H1 (cell line): ENCODE data around the gene FBXO30. TPM values are rescaled to one million over a fixed set of nuclear protein-coding genes. Genes with fewer than 3 reads are reported as not detected.

Source experiments
- CTCF ChIA-PET: fragments of 300-600 bp; sonication (Branson Sonifier 250); formaldehyde crosslinking; loops from one replicate; lab custom pipeline; 2021; ENCODE audit not compliant: partially characterized antibody; lab: Charles Lee
- POLR2A ChIA-PET: fragments of 300-600 bp; sonication (Branson Sonifier 250); formaldehyde crosslinking; loops from one replicate; lab custom pipeline; 2021; ENCODE audit warnings: inconsistent platforms; ENCODE audit not compliant: partially characterized antibody; lab: Charles Lee
- DNase-seq, 2 experiments: peaks; one replicate each; pipeline versions ENCODE4 v3.0.0 to v3.0.0-alpha.2; 2010 to 2022; ENCODE audit warnings: low spot score in 2 of 2, low read depth in 1 of 2, mixed read lengths in 1 of 2
- FAIRE-seq: peaks from 2 replicates; lab custom pipeline; 2011; peaks lifted over from hg19 to GRCh38; lab: Jason Lieb, UNC
- H2AFZ ChIP-seq: 2 replicates; pipeline ENCODE4 v1.8.1; 2012; ENCODE audit warnings: low read length, inconsistent platforms
- H2AK5ac ChIP-seq: 2 replicates; pipeline ENCODE4 v1.6.1; 2013; ENCODE audit warnings: low read depth, low read length
- H2BK120ac ChIP-seq: replicated peaks from 2 replicates; pipeline ENCODE3; 2013; ENCODE audit warnings: low read depth, low read length, inconsistent platforms
- H2BK12ac ChIP-seq: 2 replicates; pipeline ENCODE4 v1.6.1; 2013; ENCODE audit warnings: low read depth, low read length
- H2BK15ac ChIP-seq: 2 replicates; pipeline ENCODE4 v1.6.1; 2013; ENCODE audit warnings: low read length
- H2BK20ac ChIP-seq: 2 replicates; pipeline ENCODE4 v1.6.1; 2013; ENCODE audit warnings: low read length
- H2BK5ac ChIP-seq: 2 replicates; pipeline ENCODE4 v1.6.1; 2013; ENCODE audit warnings: low read depth, low read length
- H3K14ac ChIP-seq: 2 replicates; pipeline ENCODE4 v1.6.1; 2013; ENCODE audit warnings: inconsistent platforms; ENCODE audit not compliant: insufficient read length
- H3K18ac ChIP-seq: 2 replicates; pipeline ENCODE4 v1.6.1; 2013; ENCODE audit warnings: low read length; ENCODE audit errors: extremely low read depth
- H3K23ac ChIP-seq: 2 replicates; pipeline ENCODE4 v1.6.1; 2013; ENCODE audit warnings: inconsistent platforms; ENCODE audit not compliant: insufficient read length
- H3K23me2 ChIP-seq: 2 replicates; pipeline ENCODE4 v1.6.1; 2013; ENCODE audit warnings: low read depth, low read length
- H3K27ac ChIP-seq: 2 replicates; pipeline ENCODE4 v1.6.1; 2011; ENCODE audit warnings: low read depth, low read length, inconsistent platforms
- H3K27me3 ChIP-seq, 4 experiments: replicated peaks in 1 of 4; 1 replicate in 1 of 4; 2 replicates in 3 of 4; pipeline versions ENCODE4 v1.6.1 to v1.8.1; 2011 to 2013; ENCODE audit warnings: low read length in 3 of 4, mild to moderate bottlenecking in 3 of 4, inconsistent platforms in 2 of 4, mixed read lengths in 2 of 4, moderate library complexity in 1 of 4; ENCODE audit not compliant: control insufficient read depth in 3 of 4, insufficient read depth in 3 of 4; ENCODE audit errors: extremely low read depth in 1 of 4
- H3K36me3 ChIP-seq, 4 experiments: 2 replicates each; pipeline versions ENCODE4 v1.6.1 to v1.8.1; 2011 to 2013; ENCODE audit warnings: mild to moderate bottlenecking in 4 of 4, low read length in 3 of 4, moderate library complexity in 2 of 4, control low read depth in 1 of 4, inconsistent platforms in 1 of 4; ENCODE audit not compliant: insufficient read depth in 4 of 4, control insufficient read depth in 2 of 4
- H3K4ac ChIP-seq: replicated peaks from 2 replicates; pipeline ENCODE3; 2013; ENCODE audit warnings: low read length, low read depth, mixed read lengths, inconsistent platforms; ENCODE audit not compliant: insufficient read length
- H3K4me1 ChIP-seq, 4 experiments: replicated peaks in 1 of 4; 1 replicate in 1 of 4; 2 replicates in 3 of 4; pipeline versions ENCODE4 v1.6.1 to v1.8.1; 2011 to 2013; ENCODE audit warnings: low read length in 3 of 4, inconsistent platforms in 2 of 4, mixed read lengths in 1 of 4; ENCODE audit not compliant: insufficient read depth in 4 of 4, control insufficient read depth in 3 of 4
- H3K4me2 ChIP-seq, 2 experiments: 2 replicates each; pipeline versions ENCODE4 v1.6.1 to v1.8.1; 2011 to 2013; ENCODE audit warnings: low read depth in 2 of 2, low read length in 2 of 2, control low read depth in 1 of 2, inconsistent platforms in 1 of 2, mild to moderate bottlenecking in 1 of 2; ENCODE audit not compliant: insufficient read depth in 1 of 2
- H3K4me3 ChIP-seq, 4 experiments: fragments of 200-600, 300-600 bp in 1 of 4; sonication (generic), shearing (Covaris generic), sonication (Bioruptor Twin) in 1 of 4; 2 replicates each; pipeline versions ENCODE4 v1.5.1 to v1.8.1; 2011 to 2016; ENCODE audit warnings: low read length in 4 of 4, low read depth in 3 of 4, control low read depth in 2 of 4, inconsistent platforms in 2 of 4, mild to moderate bottlenecking in 2 of 4, mixed read lengths in 1 of 4, moderate library complexity in 1 of 4; ENCODE audit not compliant: insufficient read depth in 2 of 4; ENCODE audit errors: extremely low read depth in 1 of 4
- H3K56ac ChIP-seq: replicated peaks from 2 replicates; pipeline ENCODE3; 2013; ENCODE audit warnings: low read depth, mild to moderate bottlenecking, mixed read lengths, low read length, inconsistent platforms; ENCODE audit not compliant: insufficient read length
- H3K79me1 ChIP-seq: 2 replicates; pipeline ENCODE4 v1.6.1; 2013; ENCODE audit warnings: low read depth, low read length, control low read depth
- H3K79me2 ChIP-seq, 2 experiments: 2 replicates each; pipeline versions ENCODE4 v1.6.1 to v1.8.1; 2012 to 2013; ENCODE audit warnings: low read length in 2 of 2, mild to moderate bottlenecking in 2 of 2, inconsistent platforms in 1 of 2; ENCODE audit not compliant: insufficient read depth in 2 of 2, control insufficient read depth in 1 of 2
- H3K9ac ChIP-seq, 4 experiments: replicated peaks in 1 of 4; 1 replicate in 1 of 4; 2 replicates in 3 of 4; pipeline versions ENCODE4 v1.6.1 to v1.8.1; 2011 to 2013; ENCODE audit warnings: low read depth in 3 of 4, low read length in 3 of 4, control low read depth in 2 of 4, mild to moderate bottlenecking in 2 of 4, moderate library complexity in 2 of 4, inconsistent platforms in 1 of 4; ENCODE audit errors: extremely low read depth in 1 of 4
- H3K9me3 ChIP-seq, 2 experiments: 2 replicates each; pipeline versions ENCODE4 v1.6.1 to v1.8.1; 2012 to 2013; ENCODE audit warnings: mild to moderate bottlenecking in 2 of 2, moderate library complexity in 2 of 2, control low read depth in 1 of 2, inconsistent platforms in 1 of 2, low read depth in 1 of 2, low read length in 1 of 2, mixed read lengths in 1 of 2; ENCODE audit not compliant: insufficient read depth in 2 of 2
- H4K20me1 ChIP-seq, 2 experiments: replicated peaks in 1 of 2; 2 replicates each; pipeline versions ENCODE3 to v1.8.1; 2011 to 2013; ENCODE audit warnings: inconsistent platforms in 2 of 2, low read length in 2 of 2, mild to moderate bottlenecking in 1 of 2; ENCODE audit not compliant: insufficient read depth in 2 of 2, control insufficient read depth in 1 of 2
- H4K5ac ChIP-seq: 2 replicates; pipeline ENCODE4 v1.6.1; 2013; ENCODE audit warnings: low read length, low read depth, mixed read lengths, inconsistent platforms; ENCODE audit not compliant: insufficient read length
- H4K8ac ChIP-seq: 2 replicates; pipeline ENCODE4 v1.8.0; 2013; ENCODE audit warnings: mild to moderate bottlenecking, moderate library complexity, low read length, inconsistent platforms; ENCODE audit not compliant: insufficient read depth; ENCODE audit errors: extremely low read depth
- H4K91ac ChIP-seq: replicated peaks from 2 replicates; pipeline ENCODE3; 2013; ENCODE audit warnings: low read length, mixed read lengths, inconsistent platforms; ENCODE audit not compliant: insufficient read length
- BCL11A ChIP-seq, 2 experiments: IDR thresholded peaks; one replicate each; pipeline ENCODE4 v1.6.1; 2011; ENCODE audit warnings: low read depth in 2 of 2, low read length in 2 of 2, mild to moderate bottlenecking in 2 of 2
- JUND ChIP-seq: IDR thresholded peaks from 2 replicates; pipeline ENCODE4 v1.6.1; 2011; ENCODE audit warnings: mild to moderate bottlenecking, improper control_type of control experiment, low read length
- KDM4A ChIP-seq: IDR thresholded peaks from one replicate; pipeline ENCODE4 v1.7.1; 2012; ENCODE audit warnings: low read depth, mild to moderate bottlenecking, moderate library complexity, low read length, inconsistent platforms; ENCODE audit not compliant: severe bottlenecking
- SIN3A ChIP-seq, 2 experiments: IDR thresholded peaks in 1 of 2; conservative IDR thresholded peaks in 1 of 2; 2 replicates each; pipeline ENCODE4 v1.6.1; 2011 to 2012; ENCODE audit warnings: low read length in 2 of 2, improper control_type of control experiment in 1 of 2, low read depth in 1 of 2, mild to moderate bottlenecking in 1 of 2
- WGBS, 2 experiments: shearing (Covaris generic) in 1 of 2; methylation state at CpG; one replicate each; pipeline versions ENCODE4 v1.1.6 to v1.1.7; 2013 to 2015; ENCODE audit warnings: low lambda C conversion rate in 2 of 2, mixed read lengths in 2 of 2, inconsistent platforms in 1 of 2, low coverage in 1 of 2, missing lambda C conversion rate in 1 of 2; ENCODE audit not compliant: insufficient replicate concordance in 2 of 2, insufficient coverage in 1 of 2, insufficient read length in 1 of 2; ENCODE audit errors: extremely low coverage in 1 of 2, missing lambda C conversion rate in 1 of 2; 5-methylcytosine and 5-hydroxymethylcytosine counted together
- long read RNA-seq, 2 experiments: library from RNA in 1 of 2; library from capped mRNA in 1 of 2; stranded (forward); transcript quantifications; one replicate each; pipeline ENCODE4 v2.0.0, GENCODE V29; 2021; ENCODE audit warnings: inconsistent platforms in 1 of 2
- polyA minus RNA-seq, 3 experiments: library from RNA; depleted of rRNA, polyadenylated mRNA; stranded (reverse); fragments of >200 nt; gene quantifications; 1 replicate in 2 of 3; 2 replicates in 1 of 3; pipeline ENCODE4 v1.2.3, GENCODE V29; 2011
- polyA plus RNA-seq, 7 experiments: library from polyadenylated mRNA; depleted of rRNA in 3 of 7; stranded (reverse) in 5 of 7; unstranded in 2 of 7; fragments of >200 nt in 5 of 7; fragments of 200-250 nt in 2 of 7; gene quantifications; 1 replicate in 5 of 7; 2 replicates in 1 of 7; 4 replicates in 1 of 7; pipeline versions ENCODE4 v1.2.1 to v1.2.3, GENCODE V29; 2011 to 2013; ENCODE audit warnings: missing spikeins in 2 of 7, mixed read lengths in 2 of 7
- total RNA-seq: library from RNA; stranded (reverse); fragmentation: NEBNext Ultra II Directional; extraction: Animal tissue kit (Norgen Biotek cat#: 25700); gene quantifications from 2 replicates; pipeline ENCODE4 v1.2.1, GENCODE V29; 2021

The FBXO30 gene, protein sequence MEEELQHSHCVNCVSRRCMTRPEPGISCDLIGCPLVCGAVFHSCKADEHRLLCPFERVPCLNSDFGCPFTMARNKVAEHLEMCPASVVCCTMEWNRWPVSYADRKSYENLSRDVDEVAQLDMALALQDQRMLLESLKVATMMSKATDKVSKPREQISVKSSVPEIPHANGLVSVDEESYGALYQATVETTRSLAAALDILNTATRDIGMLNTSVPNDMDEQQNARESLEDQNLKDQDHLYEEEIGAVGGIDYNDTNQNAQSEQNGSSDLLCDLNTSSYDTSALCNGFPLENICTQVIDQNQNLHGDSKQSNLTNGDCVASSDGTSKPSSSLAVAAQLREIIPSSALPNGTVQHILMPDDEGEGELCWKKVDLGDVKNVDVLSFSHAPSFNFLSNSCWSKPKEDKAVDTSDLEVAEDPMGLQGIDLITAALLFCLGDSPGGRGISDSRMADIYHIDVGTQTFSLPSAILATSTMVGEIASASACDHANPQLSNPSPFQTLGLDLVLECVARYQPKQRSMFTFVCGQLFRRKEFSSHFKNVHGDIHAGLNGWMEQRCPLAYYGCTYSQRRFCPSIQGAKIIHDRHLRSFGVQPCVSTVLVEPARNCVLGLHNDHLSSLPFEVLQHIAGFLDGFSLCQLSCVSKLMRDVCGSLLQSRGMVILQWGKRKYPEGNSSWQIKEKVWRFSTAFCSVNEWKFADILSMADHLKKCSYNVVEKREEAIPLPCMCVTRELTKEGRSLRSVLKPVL
- total RNA-seq (18.3 and 18.8 TPM in 2 replicates), polyA plus RNA-seq (2011; rRNA removed) (2.5 and 3.9 TPM in 2 replicates), polyA minus RNA-seq (2011; rRNA and poly(A)+ RNA removed) (15.5 and 18.2 TPM in 2 replicates)
- 5.1 TPM for polyA plus RNA-seq (2011; cell fraction: cytosol; rRNA removed)
- polyA plus RNA-seq (2011; cell fraction: nucleus; rRNA removed): 1.4 TPM
- 6.4 to 10.3 TPM (median 7.7 TPM) in 4 replicates for polyA plus RNA-seq (2012, experiment 1 of 2)
- 0.73 TPM for polyA plus RNA-seq (2012, experiment 2 of 2)
- polyA plus RNA-seq (2013, experiment 1 of 2): 6.5 TPM
- polyA plus RNA-seq (2013, experiment 2 of 2): 5.9 TPM
- 7.9 TPM for polyA minus RNA-seq (2011; cell fraction: cytosol; rRNA and poly(A)+ RNA removed)
- polyA minus RNA-seq (2011; cell fraction: nucleus; rRNA and poly(A)+ RNA removed): 17.4 TPM
- long read RNA-seq, experiment 1, full-length matches to known transcripts: 6 of 34 reads
- long read RNA-seq, experiment 1, partial matches to known transcripts: 10 of 34 reads
- long read RNA-seq, experiment 1, other reads (novel, unspliced or antisense): 18 of 34 reads
- long read RNA-seq, experiment 2, partial matches to known transcripts: 8 of 9 reads
- long read RNA-seq, experiment 2, other reads (novel, unspliced or antisense): 1 of 9 reads

DNA sequence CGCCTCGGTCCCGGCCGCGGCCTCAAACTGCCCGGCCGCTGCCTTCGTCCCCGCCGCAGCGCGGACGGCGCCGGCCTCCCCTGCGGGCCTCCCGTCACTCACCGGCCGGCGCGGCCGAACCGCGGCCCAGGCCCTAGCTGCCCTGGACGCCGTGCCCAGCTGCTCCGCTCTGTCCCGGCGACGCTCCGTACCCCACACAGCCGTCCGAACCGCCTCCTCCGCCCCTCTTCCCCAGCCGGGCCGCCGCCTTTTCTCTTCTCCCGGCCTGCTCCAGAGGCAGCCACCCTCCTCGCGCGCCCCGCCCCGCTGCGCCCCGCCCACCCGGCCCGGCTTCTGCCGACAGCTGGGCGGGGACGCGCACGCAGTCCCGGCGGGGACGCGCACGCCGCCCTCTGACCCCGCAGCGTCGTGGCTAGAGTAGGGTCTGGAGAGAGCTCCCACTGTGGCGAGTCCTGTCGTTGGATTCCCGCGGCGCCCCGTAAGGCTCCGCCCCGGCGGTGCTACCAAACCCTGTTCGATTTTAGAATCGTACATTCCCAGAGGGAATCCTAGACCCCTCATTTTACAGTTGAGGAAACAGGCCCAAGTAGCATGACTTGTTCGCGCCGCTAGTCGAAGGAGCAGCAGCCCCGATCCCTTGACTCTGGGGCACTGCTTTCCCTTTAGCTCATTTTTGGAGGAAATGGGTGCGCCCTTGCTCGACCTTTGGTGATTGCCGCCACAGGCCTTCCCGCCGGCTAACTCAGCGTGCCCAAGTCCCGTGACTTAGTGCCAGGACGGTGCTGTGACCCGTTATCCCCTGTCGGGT, at the start of gene FBXO30:
Gene FBXO30, minus strand, starts transcription at position 295 of the 808 bp plus-strand sequence. CDS start 8,390 bp downstream, outside the sequence.
- peak within 1 kb of the TSS; percentile 89 for H4K91ac ChIP-seq
- H4K20me1 ChIP-seq: peaks cover 3 to 11% of the 10 kb centered on the region in 2 experiments
- H3K23ac ChIP-seq: no peak within 1 kb of the TSS
- H2AK5ac ChIP-seq: peak within 1 kb of the TSS; percentile 3; the same call in 1 of the 2 replicates
- H3K9ac ChIP-seq: peak within 1 kb of the TSS; percentile 87 to 97 (median 94)
- peaks cover 0 to 7% (median 3%) of the 10 kb centered on the region in 4 experiments; a peak in 4 of 7 replicates for H3K4me1 ChIP-seq
- no peak within 1 kb of the TSS for H3K14ac ChIP-seq
- peak within 1 kb of the TSS; percentile 84 to 86 for H3K4me2 ChIP-seq
- no peak within 1 kb of the TSS for H2BK120ac ChIP-seq
- no peak within 1 kb of the TSS for H2BK15ac ChIP-seq
- H4K5ac ChIP-seq: peak within 1 kb of the TSS; percentile 76
- H2BK12ac ChIP-seq: peak within 1 kb of the TSS; percentile 81
- peak within 1 kb of the TSS; percentile 90 for H3K27ac ChIP-seq
- H3K4ac ChIP-seq: peak within 1 kb of the TSS; percentile 87
- peak within 1 kb of the TSS; percentile 93 for H2BK5ac ChIP-seq
- WGBS, 2 experiments: 1% methylated on average over 47 of the region's 88 CpGs; no CpG with 5 or more reads in 1 of the 2 experiments
- FAIRE-seq: no peak
- H3K4me3 ChIP-seq: peak within 1 kb of the TSS; percentile 56 to 96 (median 88)
- ChIA-PET CTCF (no interaction called here), POLR2A (interaction anchor here (0.6 to 2.9 kb wide), 13 partner anchors 9 to 150 kb away, joined by 3 to 44 read pairs (median 7); partner anchors contain the start of genes EPM2A and SHPRH)
- no peaks in the 10 kb centered on the region for H3K36me3 ChIP-seq
- DNase-seq: peak; percentile 79 to 92
- H3K56ac ChIP-seq: peak within 1 kb of the TSS; percentile 80
- peaks cover 7 to 48% of the 10 kb centered on the region in 2 experiments for H3K79me2 ChIP-seq
- H3K27me3 ChIP-seq: no peaks in the 10 kb centered on the region
- no peak within 1 kb of the TSS for H2BK20ac ChIP-seq
- peaks cover 5% of the 10 kb centered on the region for H3K23me2 ChIP-seq
- peak within 1 kb of the TSS; percentile 94 for H2AFZ ChIP-seq
- H4K8ac ChIP-seq: peak within 1 kb of the TSS; percentile 97
- H3K79me1 ChIP-seq: no peaks in the 10 kb centered on the region
- H3K18ac ChIP-seq: peak within 1 kb of the TSS; percentile 89
- no peaks in the 10 kb centered on the region for H3K9me3 ChIP-seq
- TF ChIP-seq SIN3A (conservative IDR thresholded peaks at IDR 0.05 in 1 of 2, IDR thresholded peaks at IDR 0.05 in 1 of 2; ENCODE audit: low read depth in 1 of 2, low read length in 2 of 2): no peak
- no peak for TF ChIP-seq BCL11A (IDR thresholded peaks at IDR 0.05; ENCODE audit: low read depth in 2 of 2, low read length in 2 of 2)
- peak; percentile 47 for TF ChIP-seq KDM4A
- no peak for TF ChIP-seq JUND
